ENCODE results near the gene ZNF148.

- TF ChIP-seq TP53 (CRISPR knock-in tag; IDR thresholded peaks at IDR 0.05) (no peak), CTCF (IDR thresholded peaks at IDR 0.05) (no peak), JUNB (IDR thresholded peaks at IDR 0.05) (no peak), POLR2A (IDR thresholded peaks at IDR 0.05; ENCODE audit: low read length) (no peak), RARB (CRISPR knock-in tag; IDR thresholded peaks at IDR 0.05) (no peak), KDM5A (IDR thresholded peaks at IDR 0.05) (no peak), MAX (IDR thresholded peaks at IDR 0.05) (no peak), REST (IDR thresholded peaks at IDR 0.05) (no peak), JUN (IDR thresholded peaks at IDR 0.05) (no peak), HDAC2 (IDR thresholded peaks at IDR 0.05) (no peak)
Observed at GRCh38 chr3:125266971-125267370, 108.2 kb downstream of the ZNF148 start.
